HFF-Myc (cell line): ENCODE results near the gene TSR3.

Experiments
- DNase-seq: peaks from one replicate; pipeline ENCODE4 v3.0.0-alpha.2; 2011; ENCODE audit warnings: low read depth; ENCODE audit errors: extremely low read depth
- H3K4me3 ChIP-seq: replicated peaks from 2 replicates; pipeline ENCODE4 v1.5.1; 2011; ENCODE audit warnings: low read depth, mild to moderate bottlenecking, control low read depth, low read length
- TF ChIP-seq, protein P1 (sequence below): IDR thresholded peaks from 2 replicates; pipeline ENCODE4 v1.5.1; 2012; ENCODE audit warnings: mild to moderate bottlenecking, low read depth, low read length, control low read depth; ENCODE audit errors: missing control alignments

Gene TSR3

DNA sequence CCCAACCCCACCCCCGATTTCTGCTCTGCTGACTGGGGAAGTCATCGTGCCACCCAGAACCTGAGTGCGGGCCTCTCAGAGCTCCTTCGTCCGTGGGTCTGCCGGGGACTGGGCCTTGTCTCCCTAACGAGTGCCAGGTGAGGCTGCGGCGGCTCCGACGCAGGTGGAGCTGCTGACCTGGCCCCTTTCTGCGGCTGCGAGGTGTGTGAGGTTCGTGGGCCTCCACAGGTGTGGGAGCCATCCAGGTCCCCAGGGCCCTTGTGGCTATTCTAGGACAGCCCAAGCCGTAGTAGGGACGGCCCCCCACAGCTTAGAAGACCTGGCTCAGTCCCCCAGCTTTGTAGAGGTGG, 39.2 kb downstream of the TSR3 start:
- TF ChIP-seq, protein P1, sequence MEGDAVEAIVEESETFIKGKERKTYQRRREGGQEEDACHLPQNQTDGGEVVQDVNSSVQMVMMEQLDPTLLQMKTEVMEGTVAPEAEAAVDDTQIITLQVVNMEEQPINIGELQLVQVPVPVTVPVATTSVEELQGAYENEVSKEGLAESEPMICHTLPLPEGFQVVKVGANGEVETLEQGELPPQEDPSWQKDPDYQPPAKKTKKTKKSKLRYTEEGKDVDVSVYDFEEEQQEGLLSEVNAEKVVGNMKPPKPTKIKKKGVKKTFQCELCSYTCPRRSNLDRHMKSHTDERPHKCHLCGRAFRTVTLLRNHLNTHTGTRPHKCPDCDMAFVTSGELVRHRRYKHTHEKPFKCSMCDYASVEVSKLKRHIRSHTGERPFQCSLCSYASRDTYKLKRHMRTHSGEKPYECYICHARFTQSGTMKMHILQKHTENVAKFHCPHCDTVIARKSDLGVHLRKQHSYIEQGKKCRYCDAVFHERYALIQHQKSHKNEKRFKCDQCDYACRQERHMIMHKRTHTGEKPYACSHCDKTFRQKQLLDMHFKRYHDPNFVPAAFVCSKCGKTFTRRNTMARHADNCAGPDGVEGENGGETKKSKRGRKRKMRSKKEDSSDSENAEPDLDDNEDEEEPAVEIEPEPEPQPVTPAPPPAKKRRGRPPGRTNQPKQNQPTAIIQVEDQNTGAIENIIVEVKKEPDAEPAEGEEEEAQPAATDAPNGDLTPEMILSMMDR = no peak
- no peak for DNase-seq
- H3K4me3 ChIP-seq = peak overlapping the region; percentile 75

DNA sequence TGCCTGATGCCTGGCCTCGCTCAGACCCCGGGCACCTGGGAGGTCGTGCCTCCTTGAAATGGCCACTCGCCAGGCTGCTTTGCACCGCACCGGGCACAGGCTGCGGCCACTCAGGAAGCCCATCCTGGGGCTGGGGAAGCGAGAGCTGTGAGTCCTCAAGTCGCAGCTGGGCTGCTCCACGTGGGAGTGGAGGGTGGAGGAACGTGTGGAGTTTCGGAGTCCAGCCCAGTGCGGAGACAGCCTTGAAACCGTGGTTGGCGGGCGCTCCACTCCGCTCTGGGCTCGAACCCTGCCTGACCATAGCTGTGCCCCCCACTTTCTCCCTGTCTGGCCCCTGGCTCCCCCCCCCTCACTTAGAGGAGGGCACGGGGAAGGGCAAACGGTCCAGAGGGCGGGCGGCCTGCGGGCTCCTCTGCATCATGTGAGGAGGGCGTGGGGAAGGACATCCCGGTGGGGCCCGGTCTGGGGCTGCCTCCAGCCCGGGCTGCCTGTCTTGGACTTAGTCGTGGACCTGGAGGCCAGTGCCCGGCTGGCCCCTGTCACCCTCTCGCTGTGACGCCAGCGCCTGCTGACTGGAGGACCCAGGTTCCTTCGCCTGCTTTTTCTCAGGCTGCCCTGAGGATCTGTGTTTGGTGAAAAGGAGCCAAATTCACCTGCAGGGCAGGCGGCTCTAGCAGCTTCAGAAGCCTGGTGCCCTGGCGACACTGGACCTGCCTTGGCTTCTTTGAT, 39.8 kb downstream of the TSR3 start:
- H3K4me3 ChIP-seq = peak overlapping the region; percentile 75
- no peak for DNase-seq
- TF ChIP-seq, protein P1 = no peak

DNA sequence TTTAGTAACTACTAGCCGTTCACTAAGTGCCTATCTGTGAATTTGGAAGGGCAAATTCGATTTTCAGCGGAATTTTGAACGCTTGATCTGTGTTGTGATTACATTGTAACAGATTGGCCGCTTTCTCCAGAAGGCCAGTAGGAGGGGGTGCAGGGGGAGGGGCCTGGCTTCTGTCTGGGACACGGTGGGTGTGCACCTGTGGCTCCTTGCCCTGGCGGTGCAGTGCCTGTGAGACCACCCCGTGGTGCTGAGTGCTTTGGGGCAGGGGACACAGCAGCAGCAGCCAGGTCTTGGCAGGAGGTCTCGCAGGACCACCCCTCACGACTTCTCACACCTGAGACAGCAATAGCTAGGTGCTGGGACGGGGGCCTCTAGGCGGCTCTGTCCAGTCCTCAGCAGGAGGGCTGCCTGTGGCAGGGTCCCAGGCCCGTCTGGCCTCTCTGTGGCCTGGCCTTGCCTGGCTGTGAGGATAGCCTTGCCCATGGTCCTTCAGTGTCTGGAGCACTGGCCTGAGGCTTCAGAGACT, 40.4 kb downstream of the TSR3 start:
- TF ChIP-seq, protein P1 = no peak
- H3K4me3 ChIP-seq = peak overlapping the region; percentile 75
- DNase-seq = no peak

DNA sequence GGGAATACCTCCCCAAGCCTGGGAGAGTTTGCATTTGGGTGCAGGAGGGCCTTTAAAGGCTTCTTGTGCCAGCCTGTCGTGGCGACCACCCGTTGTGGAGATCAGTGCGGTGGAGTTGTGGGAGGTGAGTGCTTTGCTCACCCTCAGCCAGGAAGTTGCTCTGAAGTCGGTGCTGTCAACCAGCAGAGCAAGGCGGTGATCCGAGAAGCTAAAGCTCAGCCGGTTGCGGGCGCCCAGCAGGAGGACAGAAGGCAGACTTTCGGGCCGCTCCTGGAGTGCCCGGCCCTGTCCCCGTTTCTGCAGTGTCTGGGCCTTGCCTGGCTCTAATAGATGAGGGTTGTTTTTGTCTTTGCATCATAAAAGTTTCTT, 40.9 kb downstream of the TSR3 start:
- TF ChIP-seq, protein P1 = no peak
- no peak for DNase-seq
- H3K4me3 ChIP-seq = peak overlapping the region; percentile 75

DNA sequence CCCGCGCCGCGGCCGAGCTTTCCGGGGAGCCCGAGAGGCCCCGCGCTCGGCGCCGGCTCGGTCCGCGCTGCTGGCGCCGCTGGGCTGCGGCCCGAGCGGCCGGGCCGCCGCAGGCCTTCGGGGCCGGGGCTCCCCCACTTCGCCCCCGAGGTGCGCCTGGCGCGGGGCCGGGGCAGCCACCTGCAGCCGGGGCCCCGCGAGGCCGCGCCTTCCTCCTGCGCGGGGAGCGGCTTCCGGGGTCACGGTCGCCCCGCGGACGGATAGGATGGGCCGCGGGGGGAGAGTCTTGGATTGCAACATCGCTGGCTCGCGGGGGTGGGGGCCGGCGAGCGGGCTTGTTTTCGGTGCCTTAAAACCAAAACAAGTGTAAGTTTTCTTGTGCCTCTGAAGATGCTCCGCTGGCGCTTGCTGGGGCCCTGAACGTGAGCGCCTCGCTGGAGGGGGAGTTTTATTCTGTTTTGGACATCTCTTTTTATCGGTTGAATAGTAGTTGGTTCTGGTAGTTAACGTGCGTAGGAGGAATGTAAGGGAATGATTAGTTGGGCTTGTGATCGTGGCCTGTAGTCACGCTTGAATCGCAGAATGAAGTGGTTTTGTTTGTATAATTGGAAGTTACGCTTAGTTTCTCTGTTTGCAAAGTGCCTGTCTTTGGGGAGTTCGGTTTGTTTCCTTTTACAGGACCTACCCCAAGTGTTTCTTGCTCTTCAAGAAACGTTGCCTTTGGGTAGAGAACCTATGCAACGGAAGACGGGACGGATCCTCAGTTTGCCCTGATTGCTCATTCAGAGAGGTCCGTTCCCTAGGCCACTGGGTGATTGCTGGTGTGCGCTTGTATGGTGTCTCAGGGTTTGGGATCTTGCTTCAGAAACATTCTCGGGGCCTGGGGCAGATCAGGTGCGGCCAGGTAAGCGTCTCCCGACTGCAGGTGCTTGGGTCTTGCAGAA, 41.5 kb downstream of the TSR3 start:
- H3K4me3 ChIP-seq = peak overlapping the region; percentile 75
- DNase-seq = no peak
- TF ChIP-seq, protein P1 = no peak

DNA sequence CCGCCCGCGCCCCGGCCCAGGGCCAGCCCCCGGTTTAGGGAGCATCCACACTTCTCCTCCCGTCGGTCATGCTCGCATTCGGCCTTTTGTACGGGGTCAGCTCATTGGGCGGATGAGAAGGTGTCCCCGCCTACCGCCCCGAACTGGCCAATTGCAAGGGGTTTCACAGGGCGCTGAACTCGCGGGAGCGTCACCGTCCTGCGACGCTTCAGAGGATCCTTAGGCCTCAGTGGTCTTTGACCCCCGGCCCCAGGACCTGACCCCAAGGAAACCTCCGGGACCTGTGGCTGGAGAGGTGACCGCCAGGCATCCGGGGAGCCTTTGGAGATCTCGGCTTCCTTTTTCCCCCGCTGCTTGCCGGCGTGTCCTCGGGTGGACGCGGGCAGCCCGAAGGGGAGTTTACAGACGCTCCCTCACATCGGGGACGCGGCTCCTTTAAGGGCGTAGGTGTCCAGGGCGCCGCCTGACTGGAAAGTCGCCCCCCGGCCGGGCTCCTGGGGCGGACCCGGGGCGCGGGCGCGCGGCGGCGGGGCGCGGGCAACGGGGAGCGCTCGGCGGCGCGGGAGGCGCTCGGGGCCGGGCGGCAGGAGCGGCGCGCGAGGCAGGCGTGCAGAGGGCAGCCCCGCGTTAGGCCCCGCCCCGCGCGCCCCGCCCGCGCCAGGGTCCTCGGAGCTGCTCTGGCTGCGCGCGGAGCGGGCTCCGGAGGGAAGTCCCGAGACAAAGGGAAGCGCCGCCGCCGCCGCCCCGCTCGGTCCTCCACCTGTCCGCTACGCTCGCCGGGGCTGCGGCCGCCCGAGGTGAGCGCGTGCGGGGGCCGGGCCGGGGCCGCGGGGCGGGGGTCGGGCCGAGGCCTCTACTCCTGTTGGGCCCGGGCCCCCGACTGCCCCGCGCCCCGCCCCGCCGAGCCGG, 42.4 kb downstream of the TSR3 start, which contains the start of gene UBE2I:
UBE2I (plus strand) TSS at position 660 of the 909 bp plus-strand sequence. CDS start 4,395 bp downstream, outside the sequence.
- TF ChIP-seq, protein P1 = no peak
- DNase-seq = peak; percentile 97
- H3K4me3 ChIP-seq = peak within 1 kb of the TSS; percentile 75
